CD14-positive monocyte (primary cell): Measurements from ENCODE around the gene IMMP2L. TPM values are rescaled to one million over a fixed set of nuclear protein-coding genes. Genes with fewer than 3 reads are reported as not detected.

ENCODE experiments used
- DNase-seq, 3 donors: peaks; one replicate each; pipeline ENCODE4 v3.0.0-alpha.2; 2011 to 2022
- H2AFZ ChIP-seq: 2 replicates; pipeline ENCODE4 v1.6.0; 2012; ENCODE audit warnings: mild to moderate bottlenecking, low read depth, low read length, inconsistent platforms; ENCODE audit not compliant: insufficient read depth, poor library complexity, severe bottlenecking
- H3K27ac ChIP-seq, 2 donors: 1 replicate in 1 of 2; 2 replicates in 1 of 2; pipeline ENCODE4 v1.5.1; 2012 to 2013; ENCODE audit warnings: low read length in 2 of 2, control low read depth in 1 of 2, inconsistent platforms in 1 of 2, low read depth in 1 of 2, mild to moderate bottlenecking in 1 of 2
- H3K27me3 ChIP-seq, 2 donors: one replicate each; pipeline versions ENCODE4 v1.6.0 to v1.6.1; 2011 to 2013; ENCODE audit warnings: low read length in 2 of 2; ENCODE audit not compliant: control insufficient read depth in 2 of 2, insufficient read depth in 2 of 2
- H3K36me3 ChIP-seq, 2 donors: replicated peaks in 1 of 2; 1 replicate in 1 of 2; 2 replicates in 1 of 2; pipeline versions ENCODE4 v1.5.1 to v1.6.1; 2012 to 2013; ENCODE audit warnings: low read length in 2 of 2, control low read depth in 1 of 2, inconsistent platforms in 1 of 2, mild to moderate bottlenecking in 1 of 2; ENCODE audit not compliant: insufficient read depth in 2 of 2, control insufficient read depth in 1 of 2
- H3K4me1 ChIP-seq, 2 donors: 1 replicate in 1 of 2; 2 replicates in 1 of 2; pipeline versions ENCODE4 v1.5.1 to v1.6.1; 2012 to 2013; ENCODE audit warnings: low read length in 2 of 2, control low read depth in 1 of 2, inconsistent platforms in 1 of 2, mild to moderate bottlenecking in 1 of 2, moderate library complexity in 1 of 2; ENCODE audit not compliant: insufficient read depth in 2 of 2, control insufficient read depth in 1 of 2
- H3K4me2 ChIP-seq: replicated peaks from 2 replicates; pipeline ENCODE3; 2012; ENCODE audit warnings: low read length, moderate library complexity, mild to moderate bottlenecking; ENCODE audit not compliant: poor library complexity, severe bottlenecking; ENCODE audit errors: extremely low read depth
- H3K4me3 ChIP-seq, 3 experiments: fragments of 200-600 bp in 1 of 3; sonication (generic) in 1 of 3; replicated peaks in 1 of 3; 1 replicate in 2 of 3; 2 replicates in 1 of 3; pipeline ENCODE4 v1.5.1; 2011 to 2013; ENCODE audit warnings: low read length in 3 of 3, mild to moderate bottlenecking in 3 of 3, control low read depth in 2 of 3, low read depth in 2 of 3, inconsistent platforms in 1 of 3, moderate library complexity in 1 of 3
- H3K79me2 ChIP-seq: 2 replicates; pipeline ENCODE4 v1.6.0; 2012; ENCODE audit warnings: mild to moderate bottlenecking, control low read depth, inconsistent platforms, low read length, moderate library complexity; ENCODE audit not compliant: insufficient read depth
- H3K9ac ChIP-seq: 2 replicates; pipeline ENCODE4 v1.6.0; 2017; ENCODE audit warnings: low read length, mild to moderate bottlenecking; ENCODE audit not compliant: insufficient read depth, poor library complexity, severe bottlenecking
- H3K9me3 ChIP-seq, 2 donors: replicated peaks in 1 of 2; 1 replicate in 1 of 2; 2 replicates in 1 of 2; pipeline versions ENCODE4 v1.5.1 to v1.6.1; 2012 to 2013; ENCODE audit warnings: low read length in 2 of 2, control low read depth in 1 of 2; ENCODE audit not compliant: control insufficient read depth in 1 of 2, insufficient read depth in 1 of 2
- H4K20me1 ChIP-seq: 2 replicates; pipeline ENCODE4 v1.6.0; 2012; ENCODE audit warnings: mild to moderate bottlenecking, low read length, control low read depth, moderate library complexity; ENCODE audit not compliant: insufficient read depth
- H3K27ac Mint-ChIP-seq, 7 donors: one replicate each; pipeline ENCODE4 v1.8.0; 2020; ENCODE audit warnings: mild to moderate bottlenecking in 7 of 7, mixed read lengths in 7 of 7, moderate library complexity in 6 of 7, inconsistent platforms in 2 of 7
- H3K27me3 Mint-ChIP-seq, 3 donors: one replicate each; pipeline ENCODE4 v1.8.0; 2021 to 2022; ENCODE audit warnings: low read depth in 3 of 3, mild to moderate bottlenecking in 3 of 3, mixed read lengths in 3 of 3, moderate library complexity in 3 of 3, inconsistent platforms in 1 of 3
- H3K36me3 Mint-ChIP-seq, 2 donors: one replicate each; pipeline ENCODE4 v1.8.0; 2020; ENCODE audit warnings: mixed read lengths in 2 of 2, inconsistent platforms in 1 of 2, mild to moderate bottlenecking in 1 of 2
- H3K4me1 Mint-ChIP-seq: one replicate; pipeline ENCODE4 v1.8.0; 2020; ENCODE audit warnings: mild to moderate bottlenecking, mixed read lengths
- H3K4me3 Mint-ChIP-seq, 2 donors: one replicate each; pipeline ENCODE4 v1.8.0; 2020; ENCODE audit warnings: mild to moderate bottlenecking in 2 of 2, mixed read lengths in 2 of 2, moderate library complexity in 1 of 2
- H3K9me3 Mint-ChIP-seq, 7 donors: one replicate each; pipeline ENCODE4 v1.8.0; 2020 to 2022; ENCODE audit warnings: mixed read lengths in 7 of 7, mild to moderate bottlenecking in 6 of 7, moderate library complexity in 6 of 7, inconsistent platforms in 2 of 7
- CTCF ChIP-seq: fragments of 200-600 bp; IDR thresholded peaks from one replicate; pipeline ENCODE4 v1.8.0; 2022; ENCODE audit warnings: antibody characterized with exemption, mild to moderate bottlenecking
- WGBS: methylation state at CpG from one replicate; pipeline ENCODE4 v1.1.5; 2013; ENCODE audit warnings: missing lambda C conversion rate; ENCODE audit not compliant: insufficient coverage; 5-methylcytosine and 5-hydroxymethylcytosine counted together
- intact Hi-C, 2 donors: fragments of 100-400 bp; cut with micrococcal nuclease; formaldehyde crosslinking; loops; one replicate each; pipeline versions ENCODE4 v1.15.0 to v1.15.1; 2023
- polyA plus RNA-seq, 3 donors: library from polyadenylated mRNA; depleted of rRNA in 1 of 3; unstranded in 2 of 3; stranded (reverse) in 1 of 3; fragments of 300-500 nt in 2 of 3; fragments of >200 nt in 1 of 3; fragmentation: Illumina TruSeq in 2 of 3; gene quantifications; 1 replicate in 2 of 3; 2 replicates in 1 of 3; pipeline ENCODE4 v1.2.3, GENCODE V29; 2012 to 2021

IMMP2L gene
- polyA plus RNA-seq, 3 donors: 1.9 to 6.4 (median 6.2) TPM

DNA sequence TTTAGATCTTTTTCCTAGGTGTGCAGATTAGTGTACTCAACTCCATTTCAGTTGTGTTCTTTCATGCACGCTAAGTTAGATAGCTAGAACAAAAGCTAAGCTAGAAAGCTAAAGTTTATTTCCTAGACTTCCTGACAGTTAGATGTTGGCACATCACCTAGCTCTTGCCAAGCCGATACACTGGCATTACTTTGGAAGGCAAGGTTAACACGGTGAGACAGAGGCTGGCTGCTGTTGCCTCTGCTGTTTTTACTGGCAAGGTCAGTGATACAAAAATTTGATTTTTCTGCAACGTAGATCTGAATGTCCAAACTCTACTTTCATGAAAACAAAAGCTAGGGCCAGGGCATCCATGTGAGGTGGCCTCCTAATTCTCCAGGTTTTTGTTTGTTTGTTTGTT lies 203.4 kb downstream of the IMMP2L start:
- Histone ChIP-seq H3K4me3 (no peak overlapping the region), H3K4me1 (no peaks in the 10 kb centered on the region), H4K20me1 (no peaks in the 10 kb centered on the region), H3K79me2 (no peaks in the 10 kb centered on the region), H3K27me3 (no peaks in the 10 kb centered on the region), H3K9ac (no peak overlapping the region), H3K9me3 (no peaks in the 10 kb centered on the region), H3K4me2 (no peak overlapping the region), H3K27ac (no peak overlapping the region), H3K36me3 (no peaks in the 10 kb centered on the region), H2AFZ (no peak overlapping the region)
- Mint-ChIP-seq H3K36me3 (no peaks in the 10 kb centered on the region), H3K4me1 (no peaks in the 10 kb centered on the region), H3K4me3 (no peak overlapping the region), H3K27me3 (no peaks in the 10 kb centered on the region), H3K27ac (no peak overlapping the region), H3K9me3 (peaks cover 0 to 5% (median 0%) of the 10 kb centered on the region in 7 donors)
- intact Hi-C loops: no loop called here
- TF ChIP-seq CTCF: no peak
- no peak for DNase-seq
- 100% methylated on average over 2 of the region's 4 CpGs for WGBS

GRCh38 chr7:111357691-111358090 lies 204.6 kb downstream of the IMMP2L start:
- H3K9me3 ChIP-seq: no peaks in the 10 kb centered on the region
- no peak overlapping the region for H3K27ac ChIP-seq
- H4K20me1 ChIP-seq: no peaks in the 10 kb centered on the region
- H3K27me3 ChIP-seq: no peaks in the 10 kb centered on the region
- H3K9ac ChIP-seq: no peak overlapping the region
- Mint-ChIP-seq H3K4me1 (no peaks in the 10 kb centered on the region), H3K36me3 (no peaks in the 10 kb centered on the region), H3K4me3 (no peak overlapping the region), H3K27me3 (no peaks in the 10 kb centered on the region), H3K9me3 (peaks cover 0 to 8% (median 1%) of the 10 kb centered on the region in 7 donors), H3K27ac (no peak overlapping the region)
- DNase-seq: no peak
- no peaks in the 10 kb centered on the region for H3K4me1 ChIP-seq
- H3K36me3 ChIP-seq: no peaks in the 10 kb centered on the region
- no peak overlapping the region for H3K4me2 ChIP-seq
- H2AFZ ChIP-seq: no peak overlapping the region
- TF ChIP-seq CTCF: no peak
- no peak overlapping the region for H3K4me3 ChIP-seq
- intact Hi-C loops: no loop called here
- no peaks in the 10 kb centered on the region for H3K79me2 ChIP-seq
